Peyer's patch (tissue), 4 donors: Measurements from ENCODE around the gene CIAO2A. TPM values are rescaled to one million over a fixed set of nuclear protein-coding genes. Genes with fewer than 3 reads are reported as not detected.

Experiments
- DNase-seq, 3 donors: peaks; one replicate each; pipeline ENCODE4 v3.0.0-alpha.2; 2017 to 2019
- H3K27ac ChIP-seq, 4 donors: fragments of 200-600 bp; sonication (generic); one replicate each; pipeline ENCODE4 v1.5.1; 2016 to 2019
- H3K27me3 ChIP-seq, 2 donors: fragments of 200-600 bp; sonication (generic); one replicate each; pipeline ENCODE4 v1.5.1; 2019
- H3K36me3 ChIP-seq, 3 donors: fragments of 200-600 bp; sonication (generic); one replicate each; pipeline ENCODE4 v1.5.1; 2016 to 2019
- H3K4me1 ChIP-seq, 4 donors: fragments of 200-600 bp; sonication (generic); one replicate each; pipeline ENCODE4 v1.5.1; 2016 to 2019
- H3K4me3 ChIP-seq, 4 donors: fragments of 200-600 bp; sonication (generic); 1 replicate in 3 of 4; 2 replicates in 1 of 4; pipeline ENCODE4 v1.5.1; 2016 to 2019; ENCODE audit warnings: mild to moderate bottlenecking in 1 of 4
- H3K9me3 ChIP-seq, 4 donors: fragments of 200-600 bp; sonication (generic); one replicate each; pipeline ENCODE4 v1.5.1; 2016 to 2019; ENCODE audit warnings: mild to moderate bottlenecking in 1 of 4
- POLR2A ChIP-seq, 2 donors: fragments of 450-650 bp; IDR thresholded peaks; one replicate each; pipeline ENCODE4 v1.5.1; 2017; ENCODE audit warnings: antibody characterized with exemption in 2 of 2, mild to moderate bottlenecking in 2 of 2, moderate library complexity in 2 of 2
- total RNA-seq, 4 donors: library from RNA; depleted of rRNA; stranded (reverse); fragments of >200 nt; gene quantifications; one replicate each; pipeline ENCODE4 v1.1.0, GENCODE V29; 2016
- TF ChIP-seq, protein P1 (sequence below), 6 experiments: fragments of 450-650 bp in 4 of 6; fragments of 200-600 bp in 2 of 6; sonication (generic) in 1 of 6; IDR thresholded peaks; one replicate each; pipeline ENCODE4 v1.5.1; 2017 to 2019; ENCODE audit warnings: antibody characterized with exemption in 6 of 6, mild to moderate bottlenecking in 3 of 6, moderate library complexity in 1 of 6

Gene CIAO2A, protein sequence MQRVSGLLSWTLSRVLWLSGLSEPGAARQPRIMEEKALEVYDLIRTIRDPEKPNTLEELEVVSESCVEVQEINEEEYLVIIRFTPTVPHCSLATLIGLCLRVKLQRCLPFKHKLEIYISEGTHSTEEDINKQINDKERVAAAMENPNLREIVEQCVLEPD
- 100 to 1,000 TPM in 1 of 4 donors, 10 to 100 TPM in 3; 56.3 to 137 (median 78.0) TPM for total RNA-seq

GRCh38 chr15:64093627-64094417 is at the start of gene CIAO2A:
CIAO2A (minus strand) TSS chr15:64093838; CDS start chr15:64093768, 70 bp downstream.
- peaks cover 0 to 42% (median 21%) of the 10 kb centered on the region in 4 donors for H3K4me1 ChIP-seq
- H3K27me3 ChIP-seq: no peaks in the 10 kb centered on the region
- peak within 1 kb of the TSS; percentile 64 to 75 (median 69) for H3K4me3 ChIP-seq
- no peaks in the 10 kb centered on the region for H3K9me3 ChIP-seq
- peak within 1 kb of the TSS; percentile 87 to 91 (median 88) for H3K27ac ChIP-seq
- peak; percentile 79 to 88 for TF ChIP-seq POLR2A (IDR thresholded peaks at IDR 0.05)
- TF ChIP-seq, protein P1, sequence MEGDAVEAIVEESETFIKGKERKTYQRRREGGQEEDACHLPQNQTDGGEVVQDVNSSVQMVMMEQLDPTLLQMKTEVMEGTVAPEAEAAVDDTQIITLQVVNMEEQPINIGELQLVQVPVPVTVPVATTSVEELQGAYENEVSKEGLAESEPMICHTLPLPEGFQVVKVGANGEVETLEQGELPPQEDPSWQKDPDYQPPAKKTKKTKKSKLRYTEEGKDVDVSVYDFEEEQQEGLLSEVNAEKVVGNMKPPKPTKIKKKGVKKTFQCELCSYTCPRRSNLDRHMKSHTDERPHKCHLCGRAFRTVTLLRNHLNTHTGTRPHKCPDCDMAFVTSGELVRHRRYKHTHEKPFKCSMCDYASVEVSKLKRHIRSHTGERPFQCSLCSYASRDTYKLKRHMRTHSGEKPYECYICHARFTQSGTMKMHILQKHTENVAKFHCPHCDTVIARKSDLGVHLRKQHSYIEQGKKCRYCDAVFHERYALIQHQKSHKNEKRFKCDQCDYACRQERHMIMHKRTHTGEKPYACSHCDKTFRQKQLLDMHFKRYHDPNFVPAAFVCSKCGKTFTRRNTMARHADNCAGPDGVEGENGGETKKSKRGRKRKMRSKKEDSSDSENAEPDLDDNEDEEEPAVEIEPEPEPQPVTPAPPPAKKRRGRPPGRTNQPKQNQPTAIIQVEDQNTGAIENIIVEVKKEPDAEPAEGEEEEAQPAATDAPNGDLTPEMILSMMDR (IDR thresholded peaks at IDR 0.05): no peak
- H3K36me3 ChIP-seq: peaks cover 0 to 7% (median 0%) of the 10 kb centered on the region in 3 donors
- peak; percentile 94 to 98 (median 95) for DNase-seq

- TF ChIP-seq, protein P1 (IDR thresholded peaks at IDR 0.05): no peak
- no peak for TF ChIP-seq POLR2A (IDR thresholded peaks at IDR 0.05)
- H3K9me3 ChIP-seq: no peaks in the 10 kb centered on the region
- H3K36me3 ChIP-seq: peaks cover 0 to 36% (median 0%) of the 10 kb centered on the region in 3 donors
These were observed 49.6 kb upstream of the CIAO2A start for GRCh38 chr15:64143276-64143675.

GRCh38 chr15:64141798-64142512 is 48.3 kb upstream of the CIAO2A start:
- DNase-seq: no peak
- Histone ChIP-seq H3K27ac (no peak overlapping the region), H3K27me3 (no peaks in the 10 kb centered on the region), H3K4me1 (no peaks in the 10 kb centered on the region), H3K9me3 (no peaks in the 10 kb centered on the region), H3K36me3 (peaks cover 0 to 49% (median 0%) of the 10 kb centered on the region in 3 donors), H3K4me3 (no peak overlapping the region)
- no peak for TF ChIP-seq POLR2A (IDR thresholded peaks at IDR 0.05)
- TF ChIP-seq, protein P1 (IDR thresholded peaks at IDR 0.05): no peak

More at GRCh38 chr15:64143276-64143675, 49.6 kb upstream of the CIAO2A start:
- Histone ChIP-seq H3K4me3 (no peak overlapping the region), H3K27me3 (no peaks in the 10 kb centered on the region), H3K27ac (no peak overlapping the region), H3K4me1 (no peaks in the 10 kb centered on the region)
- DNase-seq: no peak

- Histone ChIP-seq H3K4me1 (no peaks in the 10 kb centered on the region), H3K27ac (no peak overlapping the region), H3K4me3 (no peak overlapping the region), H3K36me3 (peaks cover 0 to 74% (median 0%) of the 10 kb centered on the region in 3 donors), H3K9me3 (no peaks in the 10 kb centered on the region), H3K27me3 (no peaks in the 10 kb centered on the region)
- TF ChIP-seq POLR2A (IDR thresholded peaks at IDR 0.05): no peak
- DNase-seq: no peak
These were observed 44.8 kb upstream of the CIAO2A start for GRCh38 chr15:64138331-64138941.

- TF ChIP-seq, protein P1 (IDR thresholded peaks at IDR 0.05): peak in 2 of 6 experiments; percentile 12 to 16
- no peak for TF ChIP-seq POLR2A (IDR thresholded peaks at IDR 0.05)
- Histone ChIP-seq H3K4me3 (no peak overlapping the region), H3K36me3 (peaks cover 0 to 78% (median 0%) of the 10 kb centered on the region in 3 donors), H3K9me3 (no peaks in the 10 kb centered on the region), H3K4me1 (no peaks in the 10 kb centered on the region), H3K27me3 (no peaks in the 10 kb centered on the region), H3K27ac (no peak overlapping the region)
- peak in 2 of 3 donors; percentile 54 to 58 for DNase-seq
These were observed 43.7 kb upstream of the CIAO2A start for GRCh38 chr15:64137226-64137833.
